ENCODE results near the gene ADAMTS19.

Gene ADAMTS19

DNA sequence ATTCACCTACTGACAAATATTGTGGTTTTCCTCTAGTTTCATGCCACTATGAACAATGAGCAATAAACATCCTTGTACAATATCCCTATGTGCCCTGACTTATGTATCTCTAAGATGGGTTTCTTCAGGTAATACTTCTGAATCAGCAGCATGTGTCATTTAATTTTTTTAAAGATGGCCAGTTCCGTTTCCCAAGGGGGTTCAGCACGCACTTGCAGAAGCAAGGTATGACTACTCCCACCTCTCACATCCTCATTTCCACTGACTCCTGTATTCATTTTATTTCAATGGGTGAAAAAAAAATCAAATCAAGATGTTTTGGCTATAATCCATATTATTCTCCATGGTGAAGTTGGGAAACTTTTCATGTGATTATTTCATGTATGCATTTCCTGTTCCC lies 14.7 kb upstream of the ADAMTS19 start:
- no peaks in the 10 kb centered on the region for H3K36me3 ChIP-seq (ENCODE audit: insufficient read depth, low read length)
- no peaks in the 10 kb centered on the region for H4K20me1 ChIP-seq (ENCODE audit: insufficient read depth, low read length)
- H3K9me3 ChIP-seq (ENCODE audit: low read length), result no peaks in the 10 kb centered on the region
- H3K4me3 ChIP-seq (ENCODE audit: low read depth, low read length, poor library complexity, severe bottlenecking), result no peak overlapping the region
- no peaks in the 10 kb centered on the region for H3K79me2 ChIP-seq (ENCODE audit: insufficient read depth, low read length)
- no peak overlapping the region for H3K4me2 ChIP-seq (ENCODE audit: low read length)
- H3K9me2 ChIP-seq (ENCODE audit: low read depth, low read length), result no peaks in the 10 kb centered on the region
- H3K9ac ChIP-seq (ENCODE audit: low read length), result no peak overlapping the region
- H3K4me1 ChIP-seq (ENCODE audit: insufficient read depth, low read length, severe bottlenecking), result peaks cover 37% of the 10 kb centered on the region
- TF ChIP-seq EZH2 (IDR thresholded peaks at IDR 0.05; ENCODE audit: borderline replicate concordance, low read length), result no peak
- TF ChIP-seq, protein P1, sequence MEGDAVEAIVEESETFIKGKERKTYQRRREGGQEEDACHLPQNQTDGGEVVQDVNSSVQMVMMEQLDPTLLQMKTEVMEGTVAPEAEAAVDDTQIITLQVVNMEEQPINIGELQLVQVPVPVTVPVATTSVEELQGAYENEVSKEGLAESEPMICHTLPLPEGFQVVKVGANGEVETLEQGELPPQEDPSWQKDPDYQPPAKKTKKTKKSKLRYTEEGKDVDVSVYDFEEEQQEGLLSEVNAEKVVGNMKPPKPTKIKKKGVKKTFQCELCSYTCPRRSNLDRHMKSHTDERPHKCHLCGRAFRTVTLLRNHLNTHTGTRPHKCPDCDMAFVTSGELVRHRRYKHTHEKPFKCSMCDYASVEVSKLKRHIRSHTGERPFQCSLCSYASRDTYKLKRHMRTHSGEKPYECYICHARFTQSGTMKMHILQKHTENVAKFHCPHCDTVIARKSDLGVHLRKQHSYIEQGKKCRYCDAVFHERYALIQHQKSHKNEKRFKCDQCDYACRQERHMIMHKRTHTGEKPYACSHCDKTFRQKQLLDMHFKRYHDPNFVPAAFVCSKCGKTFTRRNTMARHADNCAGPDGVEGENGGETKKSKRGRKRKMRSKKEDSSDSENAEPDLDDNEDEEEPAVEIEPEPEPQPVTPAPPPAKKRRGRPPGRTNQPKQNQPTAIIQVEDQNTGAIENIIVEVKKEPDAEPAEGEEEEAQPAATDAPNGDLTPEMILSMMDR (IDR thresholded peaks at IDR 0.05; ENCODE audit: low read length), result no peak
- H3K27me3 ChIP-seq (ENCODE audit: insufficient read depth, low read length), result no peaks in the 10 kb centered on the region
- H3K27ac ChIP-seq (ENCODE audit: low read depth, low read length, poor library complexity, severe bottlenecking), result no peak overlapping the region
- H2AFZ ChIP-seq (ENCODE audit: low read length), result no peak overlapping the region
- no peaks in the 10 kb centered on the region for H3F3A ChIP-seq (ENCODE audit: insufficient read depth, low read length)

DNA sequence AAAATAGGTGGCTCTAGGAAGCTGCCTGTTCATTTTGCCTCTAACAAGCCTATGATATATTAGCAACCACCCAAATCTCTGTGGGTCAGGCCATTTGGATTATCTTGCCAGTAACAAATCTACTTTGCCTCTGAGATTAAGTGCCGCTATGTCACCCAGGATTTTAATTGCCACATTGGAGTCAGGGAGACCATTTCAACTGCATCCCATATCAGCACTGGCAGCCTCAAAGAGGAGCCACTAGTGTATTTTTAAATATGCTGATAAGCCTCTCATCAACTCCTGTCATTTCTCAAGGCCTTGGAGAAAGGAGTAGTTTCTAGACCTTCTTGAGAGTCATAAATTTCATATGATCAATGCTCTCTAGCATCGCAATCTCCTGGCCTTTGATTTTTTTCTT lies 12.1 kb upstream of the ADAMTS19 start:
- no peak overlapping the region for H3K27ac ChIP-seq (ENCODE audit: low read depth, low read length, poor library complexity, severe bottlenecking)
- H3K4me3 ChIP-seq (ENCODE audit: low read depth, low read length, poor library complexity, severe bottlenecking), result no peak overlapping the region
- H2AFZ ChIP-seq (ENCODE audit: low read length), result peak overlapping the region; percentile 85; the same call in 1 of the 2 replicates
- no peaks in the 10 kb centered on the region for H3K9me2 ChIP-seq (ENCODE audit: low read depth, low read length)
- no peaks in the 10 kb centered on the region for H3K36me3 ChIP-seq (ENCODE audit: insufficient read depth, low read length)
- H3F3A ChIP-seq (ENCODE audit: insufficient read depth, low read length), result no peaks in the 10 kb centered on the region
- TF ChIP-seq, protein P1 (IDR thresholded peaks at IDR 0.05; ENCODE audit: low read length), result no peak
- no peak for TF ChIP-seq EZH2 (IDR thresholded peaks at IDR 0.05; ENCODE audit: borderline replicate concordance, low read length)
- no peak overlapping the region for H3K4me2 ChIP-seq (ENCODE audit: low read length)
- peaks cover 21% of the 10 kb centered on the region for H3K4me1 ChIP-seq (ENCODE audit: insufficient read depth, low read length, severe bottlenecking)
- H3K79me2 ChIP-seq (ENCODE audit: insufficient read depth, low read length), result no peaks in the 10 kb centered on the region
- no peaks in the 10 kb centered on the region for H4K20me1 ChIP-seq (ENCODE audit: insufficient read depth, low read length)
- no peak overlapping the region for H3K9ac ChIP-seq (ENCODE audit: low read length)
- no peaks in the 10 kb centered on the region for H3K27me3 ChIP-seq (ENCODE audit: insufficient read depth, low read length)
- no peaks in the 10 kb centered on the region for H3K9me3 ChIP-seq (ENCODE audit: low read length)

DNA sequence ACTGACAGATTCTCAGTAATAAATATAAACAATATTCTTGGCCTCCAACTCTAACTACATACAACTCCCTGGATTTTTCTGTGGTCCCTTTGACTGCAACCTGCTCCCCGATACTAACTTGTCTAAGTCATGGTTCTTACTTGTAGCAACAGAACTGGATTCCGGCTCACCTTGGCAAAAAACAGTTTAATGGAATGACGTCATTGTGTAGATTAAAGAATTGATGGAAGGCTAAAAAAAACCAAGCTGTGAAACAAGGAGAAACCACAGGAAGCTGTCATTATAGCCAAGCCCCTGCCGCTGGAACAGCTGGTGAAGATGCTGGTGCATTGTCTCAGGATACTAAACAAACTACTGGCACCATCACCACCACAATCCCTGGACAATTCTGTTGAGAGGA lies 11.4 kb upstream of the ADAMTS19 start:
- Histone ChIP-seq H2AFZ (ENCODE audit: low read length) (no peak overlapping the region), H4K20me1 (ENCODE audit: insufficient read depth, low read length) (no peaks in the 10 kb centered on the region), H3F3A (ENCODE audit: insufficient read depth, low read length) (no peaks in the 10 kb centered on the region), H3K9me2 (ENCODE audit: low read depth, low read length) (no peaks in the 10 kb centered on the region), H3K4me3 (ENCODE audit: low read depth, low read length, poor library complexity, severe bottlenecking) (no peak overlapping the region), H3K4me1 (ENCODE audit: insufficient read depth, low read length, severe bottlenecking) (peaks cover 14% of the 10 kb centered on the region), H3K9me3 (ENCODE audit: low read length) (no peaks in the 10 kb centered on the region), H3K79me2 (ENCODE audit: insufficient read depth, low read length) (no peaks in the 10 kb centered on the region), H3K4me2 (ENCODE audit: low read length) (no peak overlapping the region), H3K36me3 (ENCODE audit: insufficient read depth, low read length) (no peaks in the 10 kb centered on the region), H3K9ac (ENCODE audit: low read length) (no peak overlapping the region), H3K27ac (ENCODE audit: low read depth, low read length, poor library complexity, severe bottlenecking) (no peak overlapping the region), H3K27me3 (ENCODE audit: insufficient read depth, low read length) (no peaks in the 10 kb centered on the region)
- TF ChIP-seq, protein P1 (IDR thresholded peaks at IDR 0.05; ENCODE audit: low read length), result no peak
- TF ChIP-seq EZH2 (IDR thresholded peaks at IDR 0.05; ENCODE audit: borderline replicate concordance, low read length), result no peak

Measured in OCI-LY1 (cell line).